Pancreas (tissue), 10 donors: ENCODE data around the gene CHD5. TPM values are rescaled to one million over a fixed set of nuclear protein-coding genes. Genes with fewer than 3 reads are reported as not detected.

ENCODE experiments used
- ATAC-seq, 4 donors: fragments of 200-7000 bp; cut with Tn5 transposase; one replicate each; pipeline versions ENCODE4 v1.8.0 to v1.9.1; 2020; ENCODE audit warnings: mild to moderate bottlenecking in 4 of 4, moderate library complexity in 4 of 4
- DNase-seq, 6 donors: peaks; one replicate each; pipeline ENCODE4 v3.0.0-alpha.2; 2020
- FAIRE-seq: peaks from 2 replicates; lab custom pipeline; 2012; peaks lifted over from hg19 to GRCh38; lab: Jason Lieb, UNC
- H3K27ac ChIP-seq, 4 donors: fragments of 200-600 bp; sonication (generic); 1 replicate in 3 of 4; 2 replicates in 1 of 4; pipeline versions ENCODE4 v1.5.0 to v1.8.0; 2020
- H3K27me3 ChIP-seq, 4 donors: fragments of 200-600 bp; one replicate each; pipeline ENCODE4 v1.8.0; 2021
- H3K36me3 ChIP-seq, 3 donors: fragments of 200-600 bp; sonication (generic) in 1 of 3; one replicate each; pipeline versions ENCODE4 v1.5.0 to v1.8.0; 2020 to 2021
- H3K4me1 ChIP-seq, 3 donors: fragments of 200-600 bp; one replicate each; pipeline ENCODE4 v1.8.0; 2021
- H3K4me3 ChIP-seq, 4 donors: fragments of 200-600 bp; sonication (generic) in 2 of 4; one replicate each; pipeline versions ENCODE4 v1.5.0 to v1.8.0; 2020 to 2021
- H3K9me3 ChIP-seq, 4 donors: fragments of 200-600 bp; one replicate each; pipeline ENCODE4 v1.8.0; 2021
- CTCF ChIP-seq, 4 donors: fragments of 200-600 bp; sonication (generic) in 3 of 4; IDR thresholded peaks; one replicate each; pipeline versions ENCODE4 v1.5.0 to v1.8.0; 2021; ENCODE audit warnings: antibody characterized with exemption in 4 of 4
- WGBS, 2 donors: extraction: QIAGEN DNeasy Blood & Tissue Kit; methylation state at CpG; one replicate each; pipeline ENCODE4 v1.1.7; 2013; 5-methylcytosine and 5-hydroxymethylcytosine counted together
- intact Hi-C, 3 donors: fragments of 100-400 bp; cut with DNase I; formaldehyde crosslinking; loops; one replicate each; pipeline versions ENCODE4 v1.11.1 to v1.14.2; 2022
- polyA plus RNA-seq, 2 donors: library from polyadenylated mRNA; stranded (reverse); fragments of 200-250 nt; gene quantifications; one replicate each; pipeline ENCODE4 v1.2.3, GENCODE V29; 2013
- total RNA-seq, 6 donors: library from RNA; stranded (reverse); fragmentation: NEBNext Ultra II Directional in 4 of 6; extraction: Animal tissue kit (Norgen Biotek cat#: 25700) in 4 of 6; gene quantifications; one replicate each; pipeline versions ENCODE4 v1.2.1 to v1.2.4, GENCODE V29; 2021 to 2023
- donor health status: healthy with polysubstance abuse.
- donor health status: DM: no; HTN: no; CAD: no; lungs with moderate emphysema.
- donor health status: DM: no; HTN: no; CAD: no.
- donor health status: control.
- donor health status: control.
- donor health status: Bipolar disorder and iron deficiency.
- donor health status: DM: yes; HTN: yes; CAD: no.
- donor health status: DM: no; HTN: no; CAD: no.
- donor health status: DM: no; HTN: no; CAD: no.
- donor health status: DM: yes; HTN: yes; CAD: no.

Gene CHD5
- total and polyA plus RNA-seq, 8 donors: 0.09 to 2.9 (median 0.40) TPM

- intact Hi-C loops: no loop called here
- H3K27me3 ChIP-seq: no peaks in the 10 kb centered on the region
- FAIRE-seq: no peak
- TF ChIP-seq CTCF (IDR thresholded peaks at IDR 0.05): no peak
- H3K9me3 ChIP-seq: no peaks in the 10 kb centered on the region
- DNase-seq: peak in 1 of 6 donors; percentile 30
- no peak overlapping the region for H3K27ac ChIP-seq
- WGBS, 2 donors: 35 to 39% methylated on average over 15 of the region's 15 CpGs
- ATAC-seq: peak in 2 of 4 donors; percentile 57 to 83
- H3K4me1 ChIP-seq: no peaks in the 10 kb centered on the region
- no peak overlapping the region for H3K4me3 ChIP-seq
- no peaks in the 10 kb centered on the region for H3K36me3 ChIP-seq
Observed at GRCh38 chr1:6157528-6158174, 22.5 kb downstream of the CHD5 start.

- TF ChIP-seq CTCF (IDR thresholded peaks at IDR 0.05): no peak
- 29 to 42% methylated on average over 2 of the region's 2 CpGs for whole genome bisulfite sequencing, 2 donors
- H3K9me3 ChIP-seq: no peaks in the 10 kb centered on the region
- no peak for DNase-seq
- no peaks in the 10 kb centered on the region for H3K36me3 ChIP-seq
- no peak for FAIRE-seq
- no peak for ATAC-seq
- H3K27ac ChIP-seq: no peak overlapping the region
- H3K4me1 ChIP-seq: no peaks in the 10 kb centered on the region
- intact Hi-C loops: no loop called here
- no peak overlapping the region for H3K4me3 ChIP-seq
- no peaks in the 10 kb centered on the region for H3K27me3 ChIP-seq
Observed at GRCh38 chr1:6157132-6157527, 23.0 kb downstream of the CHD5 start.

GRCh38 chr1:6154525-6155319 is 25.4 kb downstream of the CHD5 start:
- WGBS, 2 donors: 72 to 76% methylated on average over 25 to 26 of the region's 26 CpGs
- Histone ChIP-seq H3K27ac (no peak overlapping the region), H3K27me3 (no peaks in the 10 kb centered on the region), H3K4me3 (no peak overlapping the region), H3K4me1 (no peaks in the 10 kb centered on the region), H3K36me3 (no peaks in the 10 kb centered on the region), H3K9me3 (no peaks in the 10 kb centered on the region)
- intact Hi-C loops: no loop called here
- ATAC-seq (no peak), DNase-seq (peak in 1 of 6 donors; percentile 42), FAIRE-seq (no peak)
- TF ChIP-seq CTCF (IDR thresholded peaks at IDR 0.05): no peak

DNA sequence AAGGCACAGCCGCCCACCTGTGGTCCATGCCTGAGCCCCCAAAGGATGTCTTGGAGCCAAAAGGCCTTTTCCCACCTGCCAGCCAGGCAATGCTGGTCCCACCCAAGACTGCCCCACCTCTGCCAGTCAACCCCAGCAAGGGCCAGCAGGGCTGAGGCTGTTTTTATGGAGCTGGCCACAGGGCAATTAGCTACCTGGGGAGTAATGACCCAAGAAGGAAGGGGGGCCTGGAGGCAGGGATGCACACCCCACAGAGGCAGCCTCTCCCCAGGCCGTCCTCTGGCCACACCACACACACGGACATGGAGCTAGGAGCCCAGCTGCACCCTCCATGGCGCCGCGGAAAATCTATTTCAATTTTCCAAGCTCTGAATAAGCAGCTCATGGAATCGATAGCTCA is 27.2 kb downstream of the CHD5 start:
- H3K27ac ChIP-seq: no peak overlapping the region
- intact Hi-C loops: no loop called here
- ATAC-seq: no peak
- no peak for FAIRE-seq
- 64 to 73% methylated on average over 7 of the region's 7 CpGs for WGBS, 2 donors
- TF ChIP-seq CTCF (IDR thresholded peaks at IDR 0.05): no peak
- H3K4me3 ChIP-seq: no peak overlapping the region
- H3K27me3 ChIP-seq: no peaks in the 10 kb centered on the region
- H3K36me3 ChIP-seq: no peaks in the 10 kb centered on the region
- H3K4me1 ChIP-seq: no peaks in the 10 kb centered on the region
- no peaks in the 10 kb centered on the region for H3K9me3 ChIP-seq
- DNase-seq: peak in 1 of 6 donors; percentile 28

- TF ChIP-seq CTCF (IDR thresholded peaks at IDR 0.05): no peak
- H3K36me3 ChIP-seq: no peaks in the 10 kb centered on the region
- no peaks in the 10 kb centered on the region for H3K27me3 ChIP-seq
- intact Hi-C loops: no loop called here
- DNase-seq (no peak), FAIRE-seq (no peak), ATAC-seq (no peak)
- H3K4me3 ChIP-seq: no peak overlapping the region
- no peaks in the 10 kb centered on the region for H3K9me3 ChIP-seq
- no peak overlapping the region for H3K27ac ChIP-seq
- no peaks in the 10 kb centered on the region for H3K4me1 ChIP-seq
- WGBS, 2 donors: 76 to 84% methylated on average over 11 of the region's 11 CpGs
Observed at GRCh38 chr1:6152181-6152580, 27.9 kb downstream of the CHD5 start.
